ENCODE measurements around the gene DAO.

- TF ChIP-seq CTCF (IDR thresholded peaks at IDR 0.05) (no peak), GATA2 (CRISPR knock-in tag; IDR thresholded peaks at IDR 0.05) (no peak), EP300 (IDR thresholded peaks at IDR 0.05; ENCODE audit: borderline replicate concordance in 1 of 2, low read depth in 1 of 2, low read length in 1 of 2) (no peak), POLR2AphosphoS5 (IDR thresholded peaks at IDR 0.05; ENCODE audit: low read depth, low read length) (no peak), MXI1 (IDR thresholded peaks at IDR 0.05; ENCODE audit: low read depth, low read length) (no peak), GABPA (IDR thresholded peaks at IDR 0.05; ENCODE audit: low read depth) (no peak), EZH2phosphoT487 (IDR thresholded peaks at IDR 0.05; ENCODE audit: borderline replicate concordance, low read depth) (no peak), SMC3 (IDR thresholded peaks at IDR 0.05; ENCODE audit: low read depth, low read length) (no peak)
- TF ChIP-seq, protein P1, sequence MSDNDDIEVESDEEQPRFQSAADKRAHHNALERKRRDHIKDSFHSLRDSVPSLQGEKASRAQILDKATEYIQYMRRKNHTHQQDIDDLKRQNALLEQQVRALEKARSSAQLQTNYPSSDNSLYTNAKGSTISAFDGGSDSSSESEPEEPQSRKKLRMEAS (IDR thresholded peaks at IDR 0.05; ENCODE audit: low read depth): no peak
Measured at GRCh38 chr12:108875682-108876361, 4.1 kb upstream of the DAO start.
